ENCODE measurements around the gene TARS2. TPM values are rescaled to one million over a fixed set of nuclear protein-coding genes. Genes with fewer than 3 reads are reported as not detected.

Gene TARS2
- 6.1 and 10.7 TPM in 2 replicates for total RNA-seq

GRCh38 chr1:150486966-150487762 lies at the start of gene TARS2:
TSS of gene TARS2 (plus strand) at chr1:150487419. CDS start at chr1:150487451, 32 bp downstream.

GRCh38 chr1:150507912-150508864 lies 21.0 kb downstream of the TARS2 start, which contains the start of gene ECM1:
TSS of gene ECM1 (plus strand) at chr1:150508109. CDS start at chr1:150508210, 101 bp downstream.

DNA sequence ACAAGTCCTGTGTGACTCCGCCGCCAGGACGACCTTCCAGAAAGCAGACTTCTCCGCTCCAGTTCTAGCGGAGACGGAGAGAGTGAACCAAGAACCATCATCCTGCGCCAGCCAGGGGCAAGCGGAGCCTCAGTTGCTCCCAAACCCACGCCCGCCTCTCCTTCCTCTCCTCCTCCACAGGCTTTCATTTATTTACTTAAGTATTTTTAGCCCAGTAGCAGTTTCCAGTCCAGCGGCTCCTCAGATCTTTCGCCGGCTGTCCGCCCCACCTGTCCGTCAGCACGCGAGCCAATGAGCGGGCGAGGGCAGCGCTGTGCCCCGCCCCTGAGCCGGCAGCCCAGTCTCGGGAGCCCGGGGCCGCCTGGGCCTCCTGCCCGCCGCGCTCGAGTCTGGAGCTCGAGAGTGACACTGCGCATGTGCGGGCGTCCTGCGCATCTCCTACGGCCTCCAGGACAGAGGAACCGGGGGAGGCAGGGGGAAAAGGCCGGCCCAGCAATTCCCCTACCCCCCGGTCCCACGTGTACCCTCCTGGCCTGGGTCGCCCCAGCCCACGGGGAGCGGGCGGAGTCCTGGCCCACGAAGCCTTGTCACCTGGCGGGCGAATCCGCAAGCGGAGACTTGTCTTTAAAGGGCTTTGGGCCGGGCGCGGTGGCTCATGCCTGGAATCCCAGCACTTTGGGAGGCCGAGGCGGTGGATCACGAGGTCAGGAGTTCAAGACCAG lies 28.3 kb downstream of the TARS2 start, which contains the start of gene FALEC:
TSS of gene FALEC (plus strand) at position 425 of the 722 bp plus-strand sequence.

DNA sequence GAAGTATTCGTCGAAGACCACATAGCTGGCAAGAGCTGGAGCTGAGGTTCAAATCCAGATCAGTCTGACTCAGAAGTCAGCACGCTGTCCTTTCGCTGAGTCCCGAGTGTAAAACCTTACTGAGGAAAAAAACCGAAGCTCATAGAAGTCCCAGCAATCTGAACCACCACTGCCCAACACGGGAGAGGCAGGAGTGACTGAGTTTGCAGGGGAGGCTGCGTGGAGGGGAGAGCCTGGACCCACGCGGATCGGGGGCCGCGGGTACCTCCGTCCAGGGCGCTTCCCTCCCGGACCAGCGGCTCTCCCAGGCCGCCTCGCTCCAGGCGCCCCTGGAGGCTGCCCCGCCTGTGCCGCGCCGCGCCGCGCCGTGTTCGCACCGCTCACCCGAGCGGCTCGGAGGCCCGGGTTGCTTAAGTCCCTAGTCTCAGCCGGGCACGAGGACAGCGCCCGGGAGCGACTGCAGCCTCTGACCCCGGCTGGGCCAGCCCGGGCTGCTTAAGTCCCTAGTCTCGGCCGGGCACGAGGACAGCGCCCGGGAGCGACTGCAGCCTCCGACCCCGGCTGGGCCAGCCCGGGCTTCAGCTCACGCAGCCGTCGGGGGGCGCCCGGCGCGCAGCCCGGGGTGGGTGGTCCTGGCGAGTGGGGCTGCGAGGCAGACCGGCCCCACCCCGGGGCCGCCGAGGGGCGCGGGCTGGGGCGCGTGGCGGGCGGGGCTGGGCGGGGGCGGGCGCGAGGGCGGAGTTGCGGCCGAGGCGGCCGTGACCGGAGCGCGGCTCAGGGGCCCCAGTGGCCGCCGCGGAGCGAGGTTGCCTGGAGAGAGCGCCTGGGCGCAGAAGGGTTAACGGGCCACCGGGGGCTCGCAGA lies 61.6 kb downstream of the TARS2 start, which contains the start of gene ADAMTSL4:
TSS of gene ADAMTSL4 (plus strand) at position 777 of the 864 bp plus-strand sequence. CDS start 2,881 bp downstream, outside the sequence.

Other genes with a start within 250 kb of the TARS2 start
- gene CA14, start 229.6 kb upstream of the TARS2 start, total RNA-seq: not detected in 2 replicates
- 146 and 168 TPM in 2 replicates for gene APH1A, start 218.4 kb upstream of the TARS2 start, total RNA-seq
- gene C1orf54, start 214.6 kb upstream of the TARS2 start, total RNA-seq: 0.17 and 0.54 TPM in 2 replicates
- 2.0 TPM in 2 replicates for gene CIART, start 204.9 kb upstream of the TARS2 start, total RNA-seq
- 59.5 and 77.8 TPM in 2 replicates for gene MRPS21, start 193.6 kb upstream of the TARS2 start, total RNA-seq
- 24.8 and 35.8 TPM in 2 replicates for gene PRPF3, start 165.9 kb upstream of the TARS2 start, total RNA-seq
- 10.2 and 10.4 TPM in 2 replicates for gene RPRD2, start 123.3 kb upstream of the TARS2 start, total RNA-seq
- 0.09 and 0.11 TPM in 2 replicates for gene ECM1, start 20.7 kb downstream of the TARS2 start, total RNA-seq
- gene FALEC, start 28.3 kb downstream of the TARS2 start, total RNA-seq: not detected in 2 replicates
- 0.11 and 0.34 TPM in 2 replicates for gene ADAMTSL4, start 62.0 kb downstream of the TARS2 start, total RNA-seq
- gene MCL1, start 92.2 kb downstream of the TARS2 start, total RNA-seq: 188 and 231 TPM in 2 replicates
- 87.8 and 92.9 TPM in 2 replicates for gene ENSA, start 142.2 kb downstream of the TARS2 start, total RNA-seq
- gene GOLPH3L, start 209.7 kb downstream of the TARS2 start, total RNA-seq: 8.3 and 13.6 TPM in 2 replicates
- gene HORMAD1, start 233.5 kb downstream of the TARS2 start, total RNA-seq: 0.11 and 0.17 TPM in 2 replicates